ENCODE measurements around the gene KLHL14. TPM values are rescaled to one million over a fixed set of nuclear protein-coding genes. Genes with fewer than 3 reads are reported as not detected.

Gene KLHL14
- total and polyA plus RNA-seq, 2 experiments from 2014 or later: 0.44 to 1.9 TPM

- TF ChIP-seq, protein P1, sequence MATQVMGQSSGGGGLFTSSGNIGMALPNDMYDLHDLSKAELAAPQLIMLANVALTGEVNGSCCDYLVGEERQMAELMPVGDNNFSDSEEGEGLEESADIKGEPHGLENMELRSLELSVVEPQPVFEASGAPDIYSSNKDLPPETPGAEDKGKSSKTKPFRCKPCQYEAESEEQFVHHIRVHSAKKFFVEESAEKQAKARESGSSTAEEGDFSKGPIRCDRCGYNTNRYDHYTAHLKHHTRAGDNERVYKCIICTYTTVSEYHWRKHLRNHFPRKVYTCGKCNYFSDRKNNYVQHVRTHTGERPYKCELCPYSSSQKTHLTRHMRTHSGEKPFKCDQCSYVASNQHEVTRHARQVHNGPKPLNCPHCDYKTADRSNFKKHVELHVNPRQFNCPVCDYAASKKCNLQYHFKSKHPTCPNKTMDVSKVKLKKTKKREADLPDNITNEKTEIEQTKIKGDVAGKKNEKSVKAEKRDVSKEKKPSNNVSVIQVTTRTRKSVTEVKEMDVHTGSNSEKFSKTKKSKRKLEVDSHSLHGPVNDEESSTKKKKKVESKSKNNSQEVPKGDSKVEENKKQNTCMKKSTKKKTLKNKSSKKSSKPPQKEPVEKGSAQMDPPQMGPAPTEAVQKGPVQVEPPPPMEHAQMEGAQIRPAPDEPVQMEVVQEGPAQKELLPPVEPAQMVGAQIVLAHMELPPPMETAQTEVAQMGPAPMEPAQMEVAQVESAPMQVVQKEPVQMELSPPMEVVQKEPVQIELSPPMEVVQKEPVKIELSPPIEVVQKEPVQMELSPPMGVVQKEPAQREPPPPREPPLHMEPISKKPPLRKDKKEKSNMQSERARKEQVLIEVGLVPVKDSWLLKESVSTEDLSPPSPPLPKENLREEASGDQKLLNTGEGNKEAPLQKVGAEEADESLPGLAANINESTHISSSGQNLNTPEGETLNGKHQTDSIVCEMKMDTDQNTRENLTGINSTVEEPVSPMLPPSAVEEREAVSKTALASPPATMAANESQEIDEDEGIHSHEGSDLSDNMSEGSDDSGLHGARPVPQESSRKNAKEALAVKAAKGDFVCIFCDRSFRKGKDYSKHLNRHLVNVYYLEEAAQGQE (IDR thresholded peaks at IDR 0.05; ENCODE audit: unreplicated experiment): no peak
Measured at GRCh38 chr18:32683044-32683443, 89.8 kb downstream of the KLHL14 start (continued).

- no peaks in the 10 kb centered on the region for H3K4me1 Mint-ChIP-seq
- no peaks in the 10 kb centered on the region for H3K27me3 Mint-ChIP-seq (ENCODE audit: insufficient read depth, low read depth, poor library complexity)
- ATAC-seq: no peak
- TF ChIP-seq, protein P2, sequence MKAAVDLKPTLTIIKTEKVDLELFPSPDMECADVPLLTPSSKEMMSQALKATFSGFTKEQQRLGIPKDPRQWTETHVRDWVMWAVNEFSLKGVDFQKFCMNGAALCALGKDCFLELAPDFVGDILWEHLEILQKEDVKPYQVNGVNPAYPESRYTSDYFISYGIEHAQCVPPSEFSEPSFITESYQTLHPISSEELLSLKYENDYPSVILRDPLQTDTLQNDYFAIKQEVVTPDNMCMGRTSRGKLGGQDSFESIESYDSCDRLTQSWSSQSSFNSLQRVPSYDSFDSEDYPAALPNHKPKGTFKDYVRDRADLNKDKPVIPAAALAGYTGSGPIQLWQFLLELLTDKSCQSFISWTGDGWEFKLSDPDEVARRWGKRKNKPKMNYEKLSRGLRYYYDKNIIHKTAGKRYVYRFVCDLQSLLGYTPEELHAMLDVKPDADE (IDR thresholded peaks at IDR 0.05): no peak
- TF ChIP-seq ZNF462 (CRISPR knock-in tag; IDR thresholded peaks at IDR 0.05) (no peak), POLR2AphosphoS5 (IDR thresholded peaks at IDR 0.05; ENCODE audit: low read depth) (no peak), NANOG (IDR thresholded peaks at IDR 0.05; ENCODE audit: borderline replicate concordance) (no peak), EZH2 (IDR thresholded peaks at IDR 0.05; ENCODE audit: low read depth, unreplicated experiment) (no peak), JUNB (IDR thresholded peaks at IDR 0.05; ENCODE audit: unreplicated experiment) (no peak), CREB1 (CRISPR knock-in tag; IDR thresholded peaks at IDR 0.05; ENCODE audit: low read depth) (no peak)
- TF ChIP-seq, protein P3, sequence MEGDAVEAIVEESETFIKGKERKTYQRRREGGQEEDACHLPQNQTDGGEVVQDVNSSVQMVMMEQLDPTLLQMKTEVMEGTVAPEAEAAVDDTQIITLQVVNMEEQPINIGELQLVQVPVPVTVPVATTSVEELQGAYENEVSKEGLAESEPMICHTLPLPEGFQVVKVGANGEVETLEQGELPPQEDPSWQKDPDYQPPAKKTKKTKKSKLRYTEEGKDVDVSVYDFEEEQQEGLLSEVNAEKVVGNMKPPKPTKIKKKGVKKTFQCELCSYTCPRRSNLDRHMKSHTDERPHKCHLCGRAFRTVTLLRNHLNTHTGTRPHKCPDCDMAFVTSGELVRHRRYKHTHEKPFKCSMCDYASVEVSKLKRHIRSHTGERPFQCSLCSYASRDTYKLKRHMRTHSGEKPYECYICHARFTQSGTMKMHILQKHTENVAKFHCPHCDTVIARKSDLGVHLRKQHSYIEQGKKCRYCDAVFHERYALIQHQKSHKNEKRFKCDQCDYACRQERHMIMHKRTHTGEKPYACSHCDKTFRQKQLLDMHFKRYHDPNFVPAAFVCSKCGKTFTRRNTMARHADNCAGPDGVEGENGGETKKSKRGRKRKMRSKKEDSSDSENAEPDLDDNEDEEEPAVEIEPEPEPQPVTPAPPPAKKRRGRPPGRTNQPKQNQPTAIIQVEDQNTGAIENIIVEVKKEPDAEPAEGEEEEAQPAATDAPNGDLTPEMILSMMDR (conservative IDR thresholded peaks at IDR 0.05; ENCODE audit: low read depth in 2 of 2): no peak
- TF ChIP-seq, protein P1 (IDR thresholded peaks at IDR 0.05; ENCODE audit: unreplicated experiment): no peak
Measured at GRCh38 chr18:32677578-32677977, 95.2 kb downstream of the KLHL14 start.

More at GRCh38 chr18:32677578-32677977, 95.2 kb downstream of the KLHL14 start:
- H3K4me3 ChIP-seq: no peak overlapping the region
- H3K27ac Mint-ChIP-seq: no peak overlapping the region
- no peaks in the 10 kb centered on the region for H3K9me2 ChIP-seq (ENCODE audit: insufficient read depth)
- H3K4me1 ChIP-seq (ENCODE audit: insufficient read depth): no peaks in the 10 kb centered on the region
- no peak overlapping the region for H3K4me2 ChIP-seq
- H3K27ac ChIP-seq (ENCODE audit: low read depth): no peak overlapping the region
- no peak for DNase-seq (ENCODE audit: low spot score)
- H3K79me2 ChIP-seq (replicated peaks; ENCODE audit: insufficient read depth): no peaks in the 10 kb centered on the region
- H3K4me3 Mint-ChIP-seq: no peak overlapping the region
- no peaks in the 10 kb centered on the region for H3K27me3 ChIP-seq (ENCODE audit: insufficient read depth)
- H3K9me3 Mint-ChIP-seq: no peaks in the 10 kb centered on the region
- no peaks in the 10 kb centered on the region for H4K20me1 ChIP-seq (replicated peaks; ENCODE audit: insufficient read depth)
- H3K36me3 Mint-ChIP-seq (ENCODE audit: low read depth): no peaks in the 10 kb centered on the region
- no peak overlapping the region for H2AFZ ChIP-seq
- no peaks in the 10 kb centered on the region for H3K36me3 ChIP-seq (ENCODE audit: insufficient read depth)
- no peaks in the 10 kb centered on the region for H3F3A ChIP-seq (replicated peaks; ENCODE audit: low read depth)

All from GM23338 (cell line).